NCI-H2081 (cell line): Measurements from ENCODE around the gene MAP1LC3A.

ENCODE experiments used
- DNase-seq, 2 experiments: peaks; one replicate each; lab custom pipeline; 2025; lab: John Stamatoyannopoulos, UW

Gene MAP1LC3A

DNA sequence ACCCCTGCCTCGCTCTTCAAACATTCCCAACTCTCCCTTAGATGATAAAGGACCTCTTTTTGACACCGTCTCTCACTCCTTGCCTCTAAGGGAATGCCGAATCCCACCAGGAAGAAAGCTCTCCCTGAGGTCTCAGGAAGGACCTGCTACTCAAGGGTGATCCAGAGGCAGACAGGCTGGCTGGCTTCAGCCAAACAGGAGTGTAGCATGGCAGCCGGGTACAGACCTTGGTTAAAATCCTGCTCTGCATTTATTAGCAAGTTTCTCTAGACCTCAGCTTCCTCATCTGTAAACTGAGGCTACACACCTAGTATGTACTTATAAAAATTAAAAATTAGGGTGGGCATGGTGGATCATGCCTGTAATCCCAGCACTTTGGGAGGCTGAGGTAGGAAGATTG, 17.2 kb downstream of the MAP1LC3A start:
- DNase-seq = no peak

DNA sequence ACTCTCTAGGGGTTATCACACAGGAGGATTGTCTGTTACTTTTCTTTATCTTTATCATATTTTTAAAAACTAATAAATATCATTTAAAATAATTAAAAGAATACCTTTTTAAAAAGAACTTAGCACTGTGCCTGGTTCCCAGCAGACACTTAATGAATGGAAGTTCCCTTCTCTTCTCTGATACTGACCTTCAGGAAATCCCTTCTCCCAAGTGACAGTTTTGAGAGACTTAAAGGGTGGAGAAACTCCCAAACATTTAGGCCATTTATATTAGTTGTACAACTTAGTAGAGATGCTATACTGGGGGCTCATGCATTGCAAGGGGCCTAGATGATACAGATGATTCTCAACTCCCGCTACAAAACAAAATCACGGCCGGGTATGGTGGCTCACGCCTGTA, 18.5 kb downstream of the MAP1LC3A start:
- DNase-seq = no peak

DNA sequence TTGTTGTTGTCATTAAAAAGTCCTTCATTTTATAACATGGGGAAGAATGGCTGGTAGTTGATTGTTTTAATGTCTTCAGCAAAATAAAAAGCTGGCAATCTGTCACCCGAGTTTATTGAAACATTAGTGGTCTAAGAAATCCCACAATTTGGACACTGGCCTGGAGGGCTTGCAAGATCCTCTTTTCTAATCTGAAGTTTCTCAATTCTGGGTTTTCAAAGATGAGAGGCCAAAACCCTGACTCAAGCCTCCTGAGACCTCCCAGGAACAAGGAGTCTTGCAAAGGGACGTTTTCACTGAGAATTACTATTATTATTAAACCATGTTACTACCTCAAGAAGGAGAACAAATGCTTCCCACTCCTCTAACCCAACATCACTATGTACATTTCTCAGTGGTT, 19.5 kb downstream of the MAP1LC3A start:
- no peak for DNase-seq

DNA sequence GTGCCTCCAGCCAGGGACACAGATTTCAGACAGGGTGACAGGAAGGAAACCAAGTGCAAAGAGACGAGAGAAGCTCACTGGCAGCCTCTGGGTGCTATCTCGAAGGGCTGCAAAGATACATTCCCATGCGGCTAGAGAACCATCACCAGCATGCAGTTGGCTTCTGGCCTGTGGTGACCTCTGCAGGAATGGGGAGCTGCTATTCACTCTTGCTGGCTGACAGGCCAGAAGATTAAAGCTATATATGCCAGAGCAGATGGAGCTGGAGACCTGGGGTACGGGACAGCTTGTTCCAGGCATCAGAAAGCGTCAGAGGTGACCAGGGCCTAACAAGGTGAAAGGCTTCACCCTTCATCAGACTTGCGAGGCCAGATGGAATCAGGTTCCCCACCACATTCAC, 20.0 kb downstream of the MAP1LC3A start:
- no peak for DNase-seq

DNA sequence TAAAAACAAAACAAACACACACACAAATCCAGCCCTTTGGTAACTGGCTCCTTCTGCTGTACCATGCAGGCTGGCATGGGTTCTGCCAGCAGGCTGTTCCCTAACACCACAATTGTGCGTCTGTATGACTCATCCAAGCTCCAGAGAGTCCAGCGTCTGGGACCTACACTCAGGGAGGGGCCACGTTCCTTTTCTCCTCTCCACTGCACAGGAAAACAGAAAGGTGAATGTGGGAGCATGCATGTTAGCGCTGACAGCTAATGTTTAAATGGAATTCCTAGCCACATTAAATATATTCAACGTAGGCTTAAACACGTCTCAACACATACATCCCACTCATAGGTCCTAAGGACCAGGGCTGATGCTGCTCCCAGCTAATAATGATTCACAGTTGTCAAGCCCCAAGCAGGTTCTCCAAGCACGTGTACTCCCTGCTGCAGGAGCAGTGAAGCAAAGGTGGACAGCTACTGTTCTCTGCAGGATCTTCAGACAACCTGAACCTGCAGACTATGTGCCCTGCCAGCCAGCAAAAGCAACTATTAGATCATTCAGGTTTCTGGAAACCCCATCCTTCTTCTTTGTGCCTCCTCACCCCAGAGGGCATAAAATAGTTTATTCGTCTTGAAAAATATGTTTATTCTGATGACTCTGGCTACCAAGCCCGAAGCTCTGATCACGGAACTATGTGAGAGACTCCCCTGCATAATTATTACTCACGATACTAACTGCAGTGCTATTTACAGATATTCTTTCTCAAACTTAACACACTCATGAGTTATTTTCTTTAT, 20.9 kb downstream of the MAP1LC3A start:
- DNase-seq = peak in 1 of 2 experiments; percentile 30

DNA sequence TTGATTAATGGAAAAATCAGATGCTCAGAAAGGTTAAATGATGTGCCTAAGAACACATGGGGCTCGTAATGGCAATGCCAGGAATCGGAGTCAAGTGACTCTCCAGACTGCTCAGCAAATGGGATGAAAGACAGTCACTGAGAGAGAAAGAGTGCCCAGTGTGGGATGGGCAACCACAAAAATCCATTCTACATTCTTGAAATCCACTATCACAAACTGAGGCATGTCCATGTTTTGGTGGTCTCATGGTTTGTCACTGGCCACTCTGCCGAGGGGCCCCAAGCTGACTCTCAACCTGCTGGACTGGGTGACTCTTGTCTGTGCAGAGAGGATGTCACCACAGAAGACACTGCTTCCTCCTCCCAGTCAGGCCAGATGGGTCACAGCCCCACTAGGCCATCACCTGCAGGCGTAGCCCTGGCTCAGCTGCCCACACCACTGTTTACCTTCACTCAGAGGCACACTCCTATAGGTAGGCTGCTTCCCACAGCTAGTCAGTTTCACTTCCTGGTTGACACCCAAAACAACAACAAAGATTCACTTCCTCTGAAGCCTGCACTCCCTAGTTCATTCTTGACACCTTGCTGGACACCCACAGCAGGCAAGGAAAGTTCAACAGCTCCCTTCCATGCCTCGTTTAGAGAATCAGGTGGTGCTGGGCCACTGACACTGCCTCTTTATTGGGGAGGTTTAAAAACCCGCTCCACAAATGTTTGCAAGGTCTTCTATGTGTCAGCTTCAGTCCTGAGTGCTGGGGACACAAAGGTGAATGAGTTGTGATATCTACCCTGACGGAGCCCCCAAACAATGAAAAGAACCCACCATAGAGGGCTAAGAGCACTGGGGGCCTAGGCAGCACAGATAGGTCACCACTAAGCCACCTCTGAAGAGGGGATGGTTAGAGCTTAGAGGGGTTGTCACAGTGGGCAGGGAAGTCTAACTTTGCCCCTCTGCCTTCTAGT, 21.7 kb downstream of the MAP1LC3A start:
- DNase-seq = no peak

DNA sequence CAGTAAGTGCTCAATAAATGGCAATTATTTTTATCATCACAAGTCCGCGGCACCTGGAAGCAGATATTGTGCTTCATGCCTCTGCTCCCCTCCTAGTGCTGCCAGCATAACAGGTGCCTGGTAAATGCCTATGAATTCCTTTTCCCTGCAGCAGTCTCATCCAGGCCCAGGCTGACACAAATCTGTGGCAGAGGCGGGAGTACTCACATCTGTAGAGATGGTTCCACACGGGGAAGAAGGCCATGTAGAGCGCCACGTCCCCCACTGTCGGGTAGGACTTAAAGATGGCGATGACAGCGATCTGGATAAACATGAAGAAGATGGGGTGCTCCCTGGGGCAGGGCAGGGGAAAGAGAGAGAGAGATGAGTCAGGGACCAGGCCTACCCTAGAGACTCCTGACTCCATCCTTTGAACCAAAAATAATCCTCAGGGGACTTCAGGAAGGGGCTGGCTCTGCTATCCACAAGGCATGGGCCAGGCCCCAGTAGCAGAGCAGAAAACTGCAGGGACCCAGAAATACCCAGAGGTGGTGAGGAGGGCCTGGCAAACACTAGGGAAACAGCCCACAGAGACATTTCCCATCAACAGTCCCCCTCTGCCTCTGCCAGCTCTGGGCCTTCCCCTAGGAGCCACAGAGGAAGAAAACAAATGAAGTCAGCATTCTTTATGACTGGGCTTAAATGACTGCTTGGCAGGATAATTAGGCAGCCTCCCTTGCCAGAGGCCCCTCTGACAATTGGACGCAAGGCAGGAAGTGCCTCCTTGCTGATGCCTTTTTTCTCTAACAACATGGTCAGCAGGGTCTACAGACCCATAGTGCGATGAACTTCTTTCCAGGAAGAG, 23.0 kb downstream of the MAP1LC3A start:
- peak; percentile 7 to 63 for DNase-seq

DNA sequence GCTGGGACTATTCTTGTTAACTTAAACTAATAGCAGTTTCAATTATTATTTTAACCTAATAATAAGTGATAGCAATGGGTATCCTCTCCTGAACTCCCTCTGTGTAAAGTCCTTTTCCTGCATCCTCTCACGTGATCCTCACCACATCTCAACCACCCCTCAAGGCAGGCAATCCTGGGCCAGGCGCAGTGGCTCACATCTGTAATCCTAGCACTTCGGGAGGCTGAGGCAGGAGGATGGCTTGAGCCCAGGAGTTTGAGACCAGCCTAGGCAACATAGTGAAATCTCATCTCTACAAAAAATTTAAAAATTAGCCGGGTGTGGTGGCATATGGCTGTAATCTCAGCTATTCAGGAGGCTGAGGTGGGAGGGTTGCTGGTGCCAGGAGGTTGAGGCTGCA, 23.7 kb downstream of the MAP1LC3A start:
- DNase-seq = no peak

DNA sequence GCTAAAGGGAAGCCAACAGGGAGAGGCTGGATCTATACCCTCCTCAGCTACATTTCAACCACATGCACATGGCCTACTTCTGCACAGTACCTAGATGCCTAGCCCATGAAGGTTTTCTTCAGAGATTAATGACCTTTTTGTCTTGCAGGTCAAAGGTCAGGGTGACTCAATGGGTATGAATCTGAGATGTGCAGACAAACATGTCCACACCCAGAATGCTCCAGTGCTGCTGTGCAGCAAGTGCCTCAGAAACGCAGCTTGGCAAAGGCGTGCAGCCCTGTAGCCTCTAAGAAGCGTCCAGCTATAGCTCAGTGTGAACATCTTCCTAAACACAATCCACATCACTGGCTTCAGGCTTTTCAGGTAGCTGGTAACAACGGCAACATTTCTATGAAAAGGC, 24.4 kb downstream of the MAP1LC3A start:
- no peak for DNase-seq

DNA sequence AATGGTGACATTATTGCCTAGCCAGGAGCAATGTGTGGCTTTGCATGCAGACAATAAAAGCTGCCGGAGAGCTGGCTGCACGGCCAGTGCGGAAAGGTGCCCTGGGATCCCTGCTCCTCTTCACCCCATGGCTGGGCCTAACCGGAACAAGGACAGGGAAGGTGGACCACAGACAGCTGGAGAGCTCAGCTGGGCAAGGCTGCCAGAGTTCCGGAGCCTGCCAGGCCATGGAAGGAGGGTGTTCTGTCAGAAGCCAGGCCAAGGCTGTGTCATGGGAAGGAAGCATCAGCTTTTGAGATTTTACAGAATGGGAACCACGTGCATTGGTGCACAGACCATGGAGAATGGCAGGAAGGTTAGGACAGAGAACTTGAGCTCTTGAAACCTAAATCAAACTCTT, 25.0 kb downstream of the MAP1LC3A start:
- no peak for DNase-seq

DNA sequence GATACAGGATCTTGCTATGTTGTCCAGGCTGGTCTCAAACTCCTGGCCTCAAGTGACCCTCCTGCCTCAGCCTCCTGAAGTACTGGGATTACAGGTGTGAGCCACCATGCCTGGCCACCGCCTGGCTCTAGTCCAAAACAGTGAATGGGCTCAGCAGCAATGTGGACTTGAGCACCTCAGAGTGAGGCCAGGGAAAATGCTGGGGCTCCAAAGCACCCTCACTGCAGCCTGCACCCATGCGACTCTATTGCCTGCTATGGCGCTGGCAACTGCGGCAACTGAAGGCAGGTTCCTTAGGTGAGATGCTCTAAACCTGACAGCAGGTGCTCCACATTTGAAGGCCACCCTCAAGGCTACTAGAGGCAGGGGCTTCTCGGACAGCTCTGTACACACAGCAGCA, 26.5 kb downstream of the MAP1LC3A start:
- DNase-seq = no peak

DNA sequence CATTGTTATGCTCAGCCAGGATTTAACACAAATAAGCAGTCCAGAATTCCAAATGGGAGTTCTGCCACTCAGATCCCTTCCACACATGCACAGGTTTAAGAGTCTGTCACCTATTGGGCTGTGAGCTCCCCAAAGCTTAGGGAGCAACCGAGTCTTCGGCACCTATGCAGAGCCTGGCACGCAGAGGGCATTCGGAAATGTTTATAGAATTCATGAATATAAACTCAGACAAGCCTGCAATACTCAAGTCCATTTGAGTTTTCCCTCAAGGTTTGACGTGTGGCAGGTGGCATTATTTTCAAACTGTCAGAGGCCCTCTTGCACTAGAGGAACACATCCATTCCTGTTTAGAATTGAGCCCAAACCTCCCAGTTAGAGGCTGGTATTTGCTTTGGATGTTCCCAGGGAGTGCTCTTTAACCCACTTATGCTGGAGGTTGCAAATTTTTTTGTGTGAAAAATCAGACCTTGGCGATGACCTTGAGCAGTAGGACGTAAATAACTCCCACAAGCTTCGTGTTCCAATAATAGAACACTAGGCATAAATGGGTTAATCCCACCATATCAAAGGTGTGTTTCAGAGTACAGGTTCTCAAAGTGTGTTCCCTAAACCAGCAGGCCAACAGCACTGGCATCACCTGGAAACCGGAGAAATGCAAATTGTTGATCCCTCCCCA, 28.1 kb downstream of the MAP1LC3A start:
- DNase-seq = no peak

DNA sequence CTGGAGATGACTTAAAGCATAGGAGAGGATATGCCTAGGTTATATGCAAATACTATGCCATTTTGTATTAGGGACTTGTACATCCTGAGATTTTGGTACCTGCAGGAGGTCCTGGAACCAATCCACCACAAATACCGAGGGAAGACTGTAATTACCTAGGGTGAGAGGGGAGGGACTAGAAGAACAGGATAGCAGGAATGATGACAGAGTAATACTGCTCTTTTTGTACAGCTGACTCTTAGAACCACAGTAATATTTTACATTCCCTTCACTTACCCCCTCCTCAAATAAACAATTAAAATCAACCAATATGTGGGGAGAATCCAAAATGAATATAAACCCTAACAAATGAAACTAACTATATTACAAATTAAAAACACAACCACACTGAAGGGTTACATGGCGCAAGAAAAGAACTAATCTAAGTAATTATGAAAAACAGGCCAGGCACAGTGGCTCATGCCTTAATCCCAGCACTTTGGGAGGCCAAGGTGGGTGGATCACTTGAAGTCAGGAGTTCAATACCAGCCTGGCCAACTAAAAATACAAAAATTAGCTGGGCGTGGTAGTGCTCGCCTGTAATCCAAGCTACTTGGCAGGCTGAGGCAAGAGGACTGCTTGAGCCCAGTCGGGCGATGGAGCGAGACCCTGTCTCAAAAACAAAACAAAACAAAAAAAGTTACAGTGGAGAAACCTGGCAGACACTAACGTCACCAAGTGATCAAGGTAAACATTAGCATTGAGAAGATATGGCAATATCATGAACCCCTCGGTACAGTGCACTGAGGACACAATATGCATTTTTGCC, 37.1 kb downstream of the MAP1LC3A start:
- peak; percentile 78 to 86 for DNase-seq

DNA sequence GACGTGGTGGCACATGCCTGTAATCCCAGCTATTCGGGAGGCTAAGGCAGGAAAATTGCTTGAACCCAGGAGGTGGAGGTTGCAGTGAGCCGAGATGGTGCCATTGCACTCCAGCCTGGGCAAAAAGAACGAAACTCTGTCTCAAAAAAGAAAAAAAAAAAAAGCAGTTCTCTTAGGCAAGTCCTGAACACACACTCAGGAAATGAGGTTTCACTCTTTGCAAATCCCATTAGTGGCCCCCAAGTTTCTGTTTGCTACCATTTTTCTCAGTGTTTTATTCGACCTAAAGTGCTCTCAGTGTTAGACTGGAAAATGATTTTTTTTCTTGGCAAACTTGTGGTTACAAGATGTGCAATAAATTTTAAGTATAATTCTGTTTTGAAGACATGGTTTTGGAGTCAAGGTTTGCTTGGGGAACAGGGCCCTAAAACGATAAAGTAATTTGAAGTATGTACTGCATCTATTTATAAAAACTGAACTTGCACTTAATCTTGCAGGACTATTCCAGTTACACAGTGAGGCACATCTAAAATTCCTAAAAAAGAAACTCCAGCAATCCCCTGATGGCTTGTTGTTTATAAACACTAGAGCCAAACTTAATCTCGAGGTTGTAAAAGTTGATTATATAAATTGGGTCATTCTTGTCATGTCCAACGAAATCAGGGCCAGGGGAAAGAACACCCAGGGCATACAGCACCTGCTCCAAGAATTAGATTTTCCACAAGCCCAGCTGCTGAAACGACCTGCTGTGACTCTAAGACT, 42.6 kb downstream of the MAP1LC3A start:
- DNase-seq = no peak

DNA sequence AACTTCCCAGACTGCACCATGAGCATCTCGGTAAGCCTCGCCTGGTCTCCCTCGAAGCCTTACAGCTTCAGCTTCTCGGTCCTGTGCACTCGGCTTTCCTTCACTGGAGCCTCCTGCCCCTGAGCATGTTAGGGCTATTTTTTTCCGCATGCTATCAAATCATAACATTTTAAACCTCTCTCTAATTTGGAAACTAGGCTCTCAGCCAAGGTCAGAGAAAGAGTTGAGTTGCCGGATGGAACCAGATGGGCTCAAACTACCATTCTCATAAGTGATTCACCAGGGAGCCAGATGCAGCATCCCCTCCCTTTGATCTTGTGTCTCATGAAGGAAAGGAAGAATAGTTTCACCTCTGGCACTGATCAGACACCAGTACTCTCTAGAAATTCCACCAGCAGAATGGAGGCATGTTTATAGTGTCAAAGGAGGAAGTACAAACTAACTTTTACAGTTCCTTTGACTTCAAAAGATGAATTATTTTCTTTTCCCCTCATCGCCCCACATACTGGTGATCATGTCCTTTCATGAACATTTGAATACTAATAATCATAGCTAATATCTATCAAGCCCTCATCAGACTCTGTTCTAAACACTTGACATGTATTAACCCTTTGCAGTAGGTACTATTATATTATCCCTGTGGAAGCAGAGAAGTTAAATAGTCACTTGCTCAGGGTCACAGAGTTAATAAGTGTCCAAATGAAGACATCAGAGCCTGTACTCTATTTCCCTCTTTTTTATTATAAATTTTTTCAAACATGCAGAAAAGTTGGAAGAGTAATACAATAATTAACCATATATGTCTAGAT, 46.7 kb downstream of the MAP1LC3A start:
- no peak for DNase-seq

DNA sequence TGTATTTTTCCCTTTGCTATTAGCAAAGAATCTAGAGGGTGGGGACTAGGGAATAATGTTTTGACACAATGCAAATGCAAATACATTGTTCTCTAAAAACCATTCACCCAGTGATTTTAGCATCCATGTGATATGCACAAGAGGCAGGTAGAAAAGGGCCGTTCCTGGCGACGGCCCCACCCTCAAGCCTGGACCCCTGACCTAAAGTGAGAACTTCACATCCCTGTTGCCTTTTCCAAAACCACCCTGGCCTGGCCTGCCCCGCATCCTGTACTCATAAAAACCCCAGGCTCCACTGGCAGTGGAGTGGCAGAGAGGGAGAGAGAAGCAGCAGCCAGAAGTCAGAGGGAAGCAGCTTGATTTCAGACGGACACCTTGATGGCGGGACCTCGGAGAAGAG, 48.5 kb downstream of the MAP1LC3A start:
- DNase-seq = no peak
